Right lobe of liver (tissue), 4 donors: ENCODE measurements around the gene SAXO2.
"Not testable (repeated sequence)": the region's sequence is repeated elsewhere in the genome, so short reads cannot be mapped to it uniquely, and the experiment has no call there.

Experiments
- POLR2A ChIP-seq: fragments of 450-650 bp; IDR thresholded peaks from one replicate; pipeline ENCODE4 v1.6.1; 2017; ENCODE audit warnings: antibody characterized with exemption, mild to moderate bottlenecking
- TF ChIP-seq, protein P1 (sequence below), 4 donors: fragments of 200-600 bp in 3 of 4; fragments of 450-650 bp in 1 of 4; IDR thresholded peaks; one replicate each; pipeline versions ENCODE4 v1.5.1 to v1.8.0; 2016 to 2022; ENCODE audit warnings: antibody characterized with exemption in 4 of 4, mild to moderate bottlenecking in 2 of 4
- donor health status: DM: no; HTN: no; CAD: no.
- donor health status: DM: no; HTN: no; CAD: no.
- donor health status: DM: no; HTN: yes; CAD: no.

DNA sequence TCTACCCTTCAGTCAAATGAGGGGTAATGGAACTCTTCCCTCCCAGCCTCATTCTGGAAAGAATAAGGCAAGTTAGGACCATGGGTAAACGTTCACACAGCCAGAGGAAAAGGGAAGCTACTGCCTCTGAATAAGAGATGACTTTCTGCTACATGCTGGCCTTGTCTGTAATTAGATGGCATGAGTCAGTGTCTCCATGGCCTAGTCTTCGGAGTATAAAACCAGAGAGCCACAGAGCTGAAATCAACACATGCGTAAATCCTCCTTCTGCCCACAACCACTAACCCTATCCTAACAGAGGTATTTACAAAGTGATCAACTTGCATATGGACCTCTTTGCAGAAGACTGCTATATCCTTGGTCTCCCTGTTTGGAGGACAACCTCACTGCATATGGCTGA is 14.4 kb upstream of the SAXO2 start:
- TF ChIP-seq POLR2A: not testable (repeated sequence)
- TF ChIP-seq, protein P1, sequence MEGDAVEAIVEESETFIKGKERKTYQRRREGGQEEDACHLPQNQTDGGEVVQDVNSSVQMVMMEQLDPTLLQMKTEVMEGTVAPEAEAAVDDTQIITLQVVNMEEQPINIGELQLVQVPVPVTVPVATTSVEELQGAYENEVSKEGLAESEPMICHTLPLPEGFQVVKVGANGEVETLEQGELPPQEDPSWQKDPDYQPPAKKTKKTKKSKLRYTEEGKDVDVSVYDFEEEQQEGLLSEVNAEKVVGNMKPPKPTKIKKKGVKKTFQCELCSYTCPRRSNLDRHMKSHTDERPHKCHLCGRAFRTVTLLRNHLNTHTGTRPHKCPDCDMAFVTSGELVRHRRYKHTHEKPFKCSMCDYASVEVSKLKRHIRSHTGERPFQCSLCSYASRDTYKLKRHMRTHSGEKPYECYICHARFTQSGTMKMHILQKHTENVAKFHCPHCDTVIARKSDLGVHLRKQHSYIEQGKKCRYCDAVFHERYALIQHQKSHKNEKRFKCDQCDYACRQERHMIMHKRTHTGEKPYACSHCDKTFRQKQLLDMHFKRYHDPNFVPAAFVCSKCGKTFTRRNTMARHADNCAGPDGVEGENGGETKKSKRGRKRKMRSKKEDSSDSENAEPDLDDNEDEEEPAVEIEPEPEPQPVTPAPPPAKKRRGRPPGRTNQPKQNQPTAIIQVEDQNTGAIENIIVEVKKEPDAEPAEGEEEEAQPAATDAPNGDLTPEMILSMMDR (IDR thresholded peaks at IDR 0.05): not testable (repeated sequence)
